A549 treated with DMSO at 1 μM for 4 hours (cell line): ENCODE measurements around the gene PPT2. TPM values are rescaled to one million over a fixed set of nuclear protein-coding genes. Genes with fewer than 3 reads are reported as not detected.

ENCODE experiments used
- total RNA-seq: library from RNA; stranded (reverse); fragments of 200-300 nt; extraction: Qiagen RNA extraction; gene quantifications from 5 replicates; pipeline ENCODE4 v1.2.3, GENCODE V29; 2022; ENCODE audit warnings: low read depth

The PPT2 gene
- total RNA-seq = 8.4 to 10.4 TPM (median 8.8 TPM) in 5 replicates

GRCh38 chr6:32153564-32154513 is at the start of gene PPT2:
PPT2 (plus strand) TSS chr6:32154141; CDS start chr6:32154595, 454 bp downstream.

GRCh38 chr6:32109114-32109764 is 44.7 kb upstream of the PPT2 start, which contains the start of gene TNXB:
TNXB (minus strand) TSS chr6:32109338; CDS start chr6:32098198, 11,140 bp downstream.

GRCh38 chr6:32127717-32128592 is 26.0 kb upstream of the PPT2 start, which contains the start of gene ATF6B:
ATF6B (minus strand) TSS chr6:32128246; CDS start chr6:32128207, 39 bp downstream.

GRCh38 chr6:32151863-32152768 is 1.8 kb upstream of the PPT2 start, which contains the start of gene PRRT1:
PRRT1 (minus strand) TSS chr6:32151939; CDS start chr6:32151827, 112 bp downstream.

GRCh38 chr6:32164295-32164694 is 10.4 kb downstream of the PPT2 start, which contains the start of gene EGFL8:
EGFL8 (plus strand) TSS chr6:32164595; CDS start chr6:32166166, 1,571 bp downstream.

GRCh38 chr6:32175711-32176475 is 22.0 kb downstream of the PPT2 start, which contains the start of gene AGPAT1:
AGPAT1 (minus strand) TSS chr6:32176084; CDS start chr6:32171496, 4,588 bp downstream.

GRCh38 chr6:32177788-32178546 is 24.0 kb downstream of the PPT2 start, which contains the start of gene RNF5:
RNF5 (plus strand) TSS chr6:32178405; CDS start chr6:32178512, 107 bp downstream.

GRCh38 chr6:32184084-32184640 is 30.2 kb downstream of the PPT2 start, which contains the start of gene AGER:
AGER (minus strand) TSS chr6:32184253; CDS start chr6:32184222, 31 bp downstream.

GRCh38 chr6:32190054-32190851 is 36.3 kb downstream of the PPT2 start, which contains the start of gene PBX2:
PBX2 (minus strand) TSS chr6:32190202; CDS start chr6:32189915, 287 bp downstream.

GRCh38 chr6:32192608-32193039 is 38.7 kb downstream of the PPT2 start, which contains the start of gene GPSM3:
GPSM3 (minus strand) TSS chr6:32192643; CDS start chr6:32192513, 130 bp downstream.

Other genes starting within 250 kb of the PPT2 start
- 0.31 to 0.48 TPM (median 0.36 TPM) in 5 replicates for gene C2, start 226.4 kb upstream of the PPT2 start, total RNA-seq
- gene CFB, start 208.0 kb upstream of the PPT2 start, total RNA-seq = 1.7 to 3.4 TPM (median 2.1 TPM) in 5 replicates
- gene NELFE, start 195.2 kb upstream of the PPT2 start, total RNA-seq = 74.0 to 87.1 TPM (median 79.5 TPM) in 5 replicates
- gene SKIC2, start 195.0 kb upstream of the PPT2 start, total RNA-seq = 22.6 to 27.8 TPM (median 24.2 TPM) in 5 replicates
- gene DXO, start 182.0 kb upstream of the PPT2 start, total RNA-seq = 11.1 to 12.8 TPM (median 12.1 TPM) in 5 replicates
- gene C4A, start 172.1 kb upstream of the PPT2 start, total RNA-seq = 1.00 to 1.6 TPM (median 1.2 TPM) in 5 replicates
- 0.72 to 1.2 TPM (median 0.84 TPM) in 5 replicates for gene C4B, start 139.3 kb upstream of the PPT2 start, total RNA-seq
- 0.06 TPM in 1 of 5 replicates, not detected in the others for gene CYP21A2, start 115.7 kb upstream of the PPT2 start, total RNA-seq
- 0.38 to 1.0 TPM (median 0.69 TPM) in 5 replicates for gene TNXB, start 44.8 kb upstream of the PPT2 start, total RNA-seq
- 28.7 to 38.6 TPM (median 35.4 TPM) in 5 replicates for gene ATF6B, start 25.9 kb upstream of the PPT2 start, total RNA-seq
- 7.2 to 9.2 TPM (median 8.4 TPM) in 5 replicates for gene FKBPL, start 23.9 kb upstream of the PPT2 start, total RNA-seq
- gene PRRT1, start 2.2 kb upstream of the PPT2 start, total RNA-seq = 0.58 to 0.95 TPM (median 0.74 TPM) in 5 replicates
- 0.73 to 2.2 TPM (median 1.5 TPM) in 5 replicates for gene EGFL8, start 10.5 kb downstream of the PPT2 start, total RNA-seq
- 33.2 to 42.8 TPM (median 39.6 TPM) in 5 replicates for gene AGPAT1, start 21.9 kb downstream of the PPT2 start, total RNA-seq
- 36.2 to 45.9 TPM (median 44.5 TPM) in 5 replicates for gene RNF5, start 24.3 kb downstream of the PPT2 start, total RNA-seq
- 1.4 to 2.3 TPM (median 2.1 TPM) in 5 replicates for gene AGER, start 30.1 kb downstream of the PPT2 start, total RNA-seq
- 17.0 to 21.1 TPM (median 18.5 TPM) in 5 replicates for gene PBX2, start 36.1 kb downstream of the PPT2 start, total RNA-seq
- 0.24 to 0.55 TPM (median 0.34 TPM) in 5 replicates for gene GPSM3, start 38.5 kb downstream of the PPT2 start, total RNA-seq
- gene NOTCH4, start 69.9 kb downstream of the PPT2 start, total RNA-seq = 0.47 to 0.78 TPM (median 0.69 TPM) in 5 replicates
- gene TSBP1, start 217.8 kb downstream of the PPT2 start, total RNA-seq = not detected in 5 replicates